ENCODE measurements around the gene ALS2CL.

ALS2CL gene

GRCh38 chr3:46628901-46629369 lies 64.5 kb downstream of the ALS2CL start:
- no peak for DNase-seq

- DNase-seq, result no peak
Observed at GRCh38 chr3:46627078-46627477, 66.4 kb downstream of the ALS2CL start.

GRCh38 chr3:46626039-46626438 lies 67.4 kb downstream of the ALS2CL start:
- DNase-seq, result no peak

- DNase-seq, result no peak
Observed at GRCh38 chr3:46624975-46625490, 68.4 kb downstream of the ALS2CL start.

- DNase-seq, result no peak
Observed at GRCh38 chr3:46624533-46624932, 68.9 kb downstream of the ALS2CL start.

GRCh38 chr3:46619845-46620778 lies 73.4 kb downstream of the ALS2CL start:
- DNase-seq, result no peak

Measured in KG1 (cell line).